H1 (cell line): ENCODE measurements around the gene EPHB3. TPM values are rescaled to one million over a fixed set of nuclear protein-coding genes. Genes with fewer than 3 reads are reported as not detected.
A peak's percentile ranks its signal among the peaks of the same experiment; 100 is the strongest.

Experiments used
- CTCF ChIA-PET: fragments of 300-600 bp; sonication (Branson Sonifier 250); formaldehyde crosslinking; loops from one replicate; lab custom pipeline; 2021; ENCODE audit not compliant: partially characterized antibody; lab: Charles Lee
- POLR2A ChIA-PET: fragments of 300-600 bp; sonication (Branson Sonifier 250); formaldehyde crosslinking; loops from one replicate; lab custom pipeline; 2021; ENCODE audit warnings: inconsistent platforms; ENCODE audit not compliant: partially characterized antibody; lab: Charles Lee
- DNase-seq, 2 experiments: peaks; one replicate each; pipeline versions ENCODE4 v3.0.0 to v3.0.0-alpha.2; 2010 to 2022; ENCODE audit warnings: low spot score in 2 of 2, low read depth in 1 of 2, mixed read lengths in 1 of 2
- FAIRE-seq: peaks from 2 replicates; lab custom pipeline; 2011; peaks lifted over from hg19 to GRCh38; lab: Jason Lieb, UNC
- H2AFZ ChIP-seq: 2 replicates; pipeline ENCODE4 v1.8.1; 2012; ENCODE audit warnings: low read length, inconsistent platforms
- H2AK5ac ChIP-seq: 2 replicates; pipeline ENCODE4 v1.6.1; 2013; ENCODE audit warnings: low read depth, low read length
- H2BK120ac ChIP-seq: replicated peaks from 2 replicates; pipeline ENCODE3; 2013; ENCODE audit warnings: low read depth, low read length, inconsistent platforms
- H2BK12ac ChIP-seq: 2 replicates; pipeline ENCODE4 v1.6.1; 2013; ENCODE audit warnings: low read depth, low read length
- H2BK15ac ChIP-seq: 2 replicates; pipeline ENCODE4 v1.6.1; 2013; ENCODE audit warnings: low read length
- H2BK20ac ChIP-seq: 2 replicates; pipeline ENCODE4 v1.6.1; 2013; ENCODE audit warnings: low read length
- H2BK5ac ChIP-seq: 2 replicates; pipeline ENCODE4 v1.6.1; 2013; ENCODE audit warnings: low read depth, low read length
- H3K14ac ChIP-seq: 2 replicates; pipeline ENCODE4 v1.6.1; 2013; ENCODE audit warnings: inconsistent platforms; ENCODE audit not compliant: insufficient read length
- H3K18ac ChIP-seq: 2 replicates; pipeline ENCODE4 v1.6.1; 2013; ENCODE audit warnings: low read length; ENCODE audit errors: extremely low read depth
- H3K23ac ChIP-seq: 2 replicates; pipeline ENCODE4 v1.6.1; 2013; ENCODE audit warnings: inconsistent platforms; ENCODE audit not compliant: insufficient read length
- H3K23me2 ChIP-seq: 2 replicates; pipeline ENCODE4 v1.6.1; 2013; ENCODE audit warnings: low read depth, low read length
- H3K27ac ChIP-seq: 2 replicates; pipeline ENCODE4 v1.6.1; 2011; ENCODE audit warnings: low read depth, low read length, inconsistent platforms
- H3K27me3 ChIP-seq, 4 experiments: replicated peaks in 1 of 4; 1 replicate in 1 of 4; 2 replicates in 3 of 4; pipeline versions ENCODE4 v1.6.1 to v1.8.1; 2011 to 2013; ENCODE audit warnings: low read length in 3 of 4, mild to moderate bottlenecking in 3 of 4, inconsistent platforms in 2 of 4, mixed read lengths in 2 of 4, moderate library complexity in 1 of 4; ENCODE audit not compliant: control insufficient read depth in 3 of 4, insufficient read depth in 3 of 4; ENCODE audit errors: extremely low read depth in 1 of 4
- H3K36me3 ChIP-seq, 4 experiments: 2 replicates each; pipeline versions ENCODE4 v1.6.1 to v1.8.1; 2011 to 2013; ENCODE audit warnings: mild to moderate bottlenecking in 4 of 4, low read length in 3 of 4, moderate library complexity in 2 of 4, control low read depth in 1 of 4, inconsistent platforms in 1 of 4; ENCODE audit not compliant: insufficient read depth in 4 of 4, control insufficient read depth in 2 of 4
- H3K4ac ChIP-seq: replicated peaks from 2 replicates; pipeline ENCODE3; 2013; ENCODE audit warnings: low read length, low read depth, mixed read lengths, inconsistent platforms; ENCODE audit not compliant: insufficient read length
- H3K4me1 ChIP-seq, 4 experiments: replicated peaks in 1 of 4; 1 replicate in 1 of 4; 2 replicates in 3 of 4; pipeline versions ENCODE4 v1.6.1 to v1.8.1; 2011 to 2013; ENCODE audit warnings: low read length in 3 of 4, inconsistent platforms in 2 of 4, mixed read lengths in 1 of 4; ENCODE audit not compliant: insufficient read depth in 4 of 4, control insufficient read depth in 3 of 4
- H3K4me2 ChIP-seq, 2 experiments: 2 replicates each; pipeline versions ENCODE4 v1.6.1 to v1.8.1; 2011 to 2013; ENCODE audit warnings: low read depth in 2 of 2, low read length in 2 of 2, control low read depth in 1 of 2, inconsistent platforms in 1 of 2, mild to moderate bottlenecking in 1 of 2; ENCODE audit not compliant: insufficient read depth in 1 of 2
- H3K4me3 ChIP-seq, 4 experiments: fragments of 200-600, 300-600 bp in 1 of 4; sonication (generic), shearing (Covaris generic), sonication (Bioruptor Twin) in 1 of 4; 2 replicates each; pipeline versions ENCODE4 v1.5.1 to v1.8.1; 2011 to 2016; ENCODE audit warnings: low read length in 4 of 4, low read depth in 3 of 4, control low read depth in 2 of 4, inconsistent platforms in 2 of 4, mild to moderate bottlenecking in 2 of 4, mixed read lengths in 1 of 4, moderate library complexity in 1 of 4; ENCODE audit not compliant: insufficient read depth in 2 of 4; ENCODE audit errors: extremely low read depth in 1 of 4
- H3K56ac ChIP-seq: replicated peaks from 2 replicates; pipeline ENCODE3; 2013; ENCODE audit warnings: low read depth, mild to moderate bottlenecking, mixed read lengths, low read length, inconsistent platforms; ENCODE audit not compliant: insufficient read length
- H3K79me1 ChIP-seq: 2 replicates; pipeline ENCODE4 v1.6.1; 2013; ENCODE audit warnings: low read depth, low read length, control low read depth
- H3K79me2 ChIP-seq, 2 experiments: 2 replicates each; pipeline versions ENCODE4 v1.6.1 to v1.8.1; 2012 to 2013; ENCODE audit warnings: low read length in 2 of 2, mild to moderate bottlenecking in 2 of 2, inconsistent platforms in 1 of 2; ENCODE audit not compliant: insufficient read depth in 2 of 2, control insufficient read depth in 1 of 2
- H3K9ac ChIP-seq, 4 experiments: replicated peaks in 1 of 4; 1 replicate in 1 of 4; 2 replicates in 3 of 4; pipeline versions ENCODE4 v1.6.1 to v1.8.1; 2011 to 2013; ENCODE audit warnings: low read depth in 3 of 4, low read length in 3 of 4, control low read depth in 2 of 4, mild to moderate bottlenecking in 2 of 4, moderate library complexity in 2 of 4, inconsistent platforms in 1 of 4; ENCODE audit errors: extremely low read depth in 1 of 4
- H3K9me3 ChIP-seq, 2 experiments: 2 replicates each; pipeline versions ENCODE4 v1.6.1 to v1.8.1; 2012 to 2013; ENCODE audit warnings: mild to moderate bottlenecking in 2 of 2, moderate library complexity in 2 of 2, control low read depth in 1 of 2, inconsistent platforms in 1 of 2, low read depth in 1 of 2, low read length in 1 of 2, mixed read lengths in 1 of 2; ENCODE audit not compliant: insufficient read depth in 2 of 2
- H4K20me1 ChIP-seq, 2 experiments: replicated peaks in 1 of 2; 2 replicates each; pipeline versions ENCODE3 to v1.8.1; 2011 to 2013; ENCODE audit warnings: inconsistent platforms in 2 of 2, low read length in 2 of 2, mild to moderate bottlenecking in 1 of 2; ENCODE audit not compliant: insufficient read depth in 2 of 2, control insufficient read depth in 1 of 2
- H4K5ac ChIP-seq: 2 replicates; pipeline ENCODE4 v1.6.1; 2013; ENCODE audit warnings: low read length, low read depth, mixed read lengths, inconsistent platforms; ENCODE audit not compliant: insufficient read length
- H4K8ac ChIP-seq: 2 replicates; pipeline ENCODE4 v1.8.0; 2013; ENCODE audit warnings: mild to moderate bottlenecking, moderate library complexity, low read length, inconsistent platforms; ENCODE audit not compliant: insufficient read depth; ENCODE audit errors: extremely low read depth
- H4K91ac ChIP-seq: replicated peaks from 2 replicates; pipeline ENCODE3; 2013; ENCODE audit warnings: low read length, mixed read lengths, inconsistent platforms; ENCODE audit not compliant: insufficient read length
- ATF2 ChIP-seq: IDR thresholded peaks from 2 replicates; pipeline ENCODE4 v1.6.1; 2012; ENCODE audit warnings: low read length, inconsistent platforms
- GTF2F1 ChIP-seq: IDR thresholded peaks from 2 replicates; pipeline ENCODE4 v1.6.1; 2012; ENCODE audit warnings: low read depth, low read length, improper control_type of control experiment, borderline replicate concordance
- JUND ChIP-seq: IDR thresholded peaks from 2 replicates; pipeline ENCODE4 v1.6.1; 2011; ENCODE audit warnings: mild to moderate bottlenecking, improper control_type of control experiment, low read length
- KDM1A ChIP-seq: fragments of 200-600, 300-600 bp; sonication (generic); IDR thresholded peaks from 2 replicates; pipeline ENCODE4 v1.7.1; 2016; ENCODE audit warnings: mild to moderate bottlenecking, low read length, borderline replicate concordance
- KDM4A ChIP-seq: IDR thresholded peaks from one replicate; pipeline ENCODE4 v1.7.1; 2012; ENCODE audit warnings: low read depth, mild to moderate bottlenecking, moderate library complexity, low read length, inconsistent platforms; ENCODE audit not compliant: severe bottlenecking
- SAP30 ChIP-seq: fragments of 300-600 bp; sonication (generic); IDR thresholded peaks from 2 replicates; pipeline ENCODE4 v1.7.1; 2012; ENCODE audit warnings: low read length, moderate library complexity, mild to moderate bottlenecking, inconsistent platforms; ENCODE audit not compliant: insufficient read depth, insufficient replicate concordance
- SRF ChIP-seq: IDR thresholded peaks from 2 replicates; pipeline ENCODE4 v1.6.1; 2011; ENCODE audit warnings: mild to moderate bottlenecking, low read depth, low read length, moderate library complexity
- TAF7 ChIP-seq: optimal IDR thresholded peaks from 2 replicates; pipeline ENCODE3; 2011; ENCODE audit warnings: low read depth, mild to moderate bottlenecking, inconsistent platforms, low read length, moderate library complexity, borderline replicate concordance
- TCF12 ChIP-seq: IDR thresholded peaks from 2 replicates; pipeline ENCODE4 v1.6.1; 2011; ENCODE audit warnings: low read depth, mild to moderate bottlenecking, low read length
- YY1 ChIP-seq: IDR thresholded peaks from 2 replicates; pipeline ENCODE4 v1.6.1; 2011; ENCODE audit warnings: low read depth, mild to moderate bottlenecking, low read length
- WGBS, 2 experiments: shearing (Covaris generic) in 1 of 2; methylation state at CpG; one replicate each; pipeline versions ENCODE4 v1.1.6 to v1.1.7; 2013 to 2015; ENCODE audit warnings: low lambda C conversion rate in 2 of 2, mixed read lengths in 2 of 2, inconsistent platforms in 1 of 2, low coverage in 1 of 2, missing lambda C conversion rate in 1 of 2; ENCODE audit not compliant: insufficient replicate concordance in 2 of 2, insufficient coverage in 1 of 2, insufficient read length in 1 of 2; ENCODE audit errors: extremely low coverage in 1 of 2, missing lambda C conversion rate in 1 of 2; 5-methylcytosine and 5-hydroxymethylcytosine counted together
- polyA plus RNA-seq, 7 experiments: library from polyadenylated mRNA; depleted of rRNA in 3 of 7; stranded (reverse) in 5 of 7; unstranded in 2 of 7; fragments of >200 nt in 5 of 7; fragments of 200-250 nt in 2 of 7; gene quantifications; 1 replicate in 5 of 7; 2 replicates in 1 of 7; 4 replicates in 1 of 7; pipeline versions ENCODE4 v1.2.1 to v1.2.3, GENCODE V29; 2011 to 2013; ENCODE audit warnings: missing spikeins in 2 of 7, mixed read lengths in 2 of 7
- total RNA-seq: library from RNA; stranded (reverse); fragmentation: NEBNext Ultra II Directional; extraction: Animal tissue kit (Norgen Biotek cat#: 25700); gene quantifications from 2 replicates; pipeline ENCODE4 v1.2.1, GENCODE V29; 2021

The EPHB3 gene
- total and polyA plus RNA-seq, 2 of the 8 experiments (the other 6 are each of a cell fraction or from before 2014, with no cell fraction given), result 0.41 to 0.91 TPM

DNA sequence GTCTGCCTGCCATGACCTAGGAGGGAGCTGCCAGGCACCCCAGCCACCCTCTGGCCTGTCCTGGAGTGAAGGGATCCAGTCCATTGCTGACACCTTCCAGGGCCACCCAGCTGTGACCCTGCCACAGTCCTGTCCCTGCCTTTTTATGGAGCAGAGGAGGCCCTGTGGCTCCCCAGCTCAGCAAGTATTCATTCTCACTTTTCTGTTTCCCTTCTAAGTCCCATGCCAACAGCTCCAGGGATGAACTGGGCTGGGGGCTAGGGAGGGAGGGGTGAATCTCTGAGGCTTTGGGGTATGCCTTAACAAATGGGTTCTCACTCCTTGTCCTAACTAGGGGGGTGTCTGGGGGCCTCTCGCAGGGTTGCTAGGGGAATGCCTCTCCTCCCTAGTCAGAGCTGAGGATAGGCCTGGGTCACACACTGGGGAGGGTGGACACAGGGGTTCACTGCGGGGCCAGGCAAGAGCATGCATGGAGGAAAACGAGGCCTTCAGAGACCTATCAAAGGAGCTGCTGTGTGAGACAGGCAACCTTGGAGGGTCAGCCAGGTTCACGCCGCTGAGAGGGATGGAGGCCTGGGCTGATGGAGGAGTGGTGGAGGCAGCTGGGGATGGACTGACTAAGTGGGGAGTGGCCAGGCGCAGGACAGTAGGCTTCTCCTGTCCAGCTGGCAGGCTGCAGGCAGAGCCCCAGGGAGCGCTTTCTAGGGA lies 31.8 kb downstream of the EPHB3 start:
- no peak overlapping the region for H4K5ac ChIP-seq
- H3K36me3 ChIP-seq, result no peaks in the 10 kb centered on the region
- CTCF ChIA-PET, result interaction anchor here (0.8 to 4.1 kb wide), 14 partner anchors 9 to 185 kb away, joined by 3 to 22 read pairs (median 6); partner anchors contain the start of gene EPHB3
- H2BK5ac ChIP-seq, result no peak overlapping the region
- H3K79me2 ChIP-seq, result no peaks in the 10 kb centered on the region
- H2AFZ ChIP-seq, result no peak overlapping the region
- no peak overlapping the region for H3K4me2 ChIP-seq
- H3K79me1 ChIP-seq, result no peaks in the 10 kb centered on the region
- no peaks in the 10 kb centered on the region for H4K20me1 ChIP-seq
- H4K8ac ChIP-seq, result peak overlapping the region; percentile 48; the same call in 1 of the 2 replicates
- H2BK120ac ChIP-seq, result no peak overlapping the region
- no peak overlapping the region for H3K9ac ChIP-seq
- H3K4me1 ChIP-seq, result peaks cover 4 to 40% (median 13%) of the 10 kb centered on the region in 4 experiments
- no peak overlapping the region; the same call in 1 of the 2 replicates for H2BK12ac ChIP-seq
- H3K23ac ChIP-seq, result no peak overlapping the region
- no peak overlapping the region for H2AK5ac ChIP-seq
- H3K4me3 ChIP-seq, result no peak overlapping the region
- H3K56ac ChIP-seq, result no peak overlapping the region
- H2BK20ac ChIP-seq, result no peak overlapping the region
- H3K9me3 ChIP-seq, result no peaks in the 10 kb centered on the region
- FAIRE-seq (no peak), DNase-seq (no peak)
- 82% methylated on average over 7 of the region's 7 CpGs; no CpG with 5 or more reads in 1 of the 2 experiments for WGBS, 2 experiments
- H4K91ac ChIP-seq, result no peak overlapping the region
- no peak overlapping the region for H3K14ac ChIP-seq
- TF ChIP-seq JUND (no peak), YY1 (no peak), SAP30 (no peak), GTF2F1 (no peak), KDM4A (no peak), KDM1A (no peak), SRF (no peak), TCF12 (no peak), TAF7 (no peak), ATF2 (no peak)
- H3K27me3 ChIP-seq, result peaks cover 0 to 20% (median 19%) of the 10 kb centered on the region in 4 experiments; a peak in 6 of 7 replicates
- no peak overlapping the region for H3K4ac ChIP-seq
- H2BK15ac ChIP-seq, result no peak overlapping the region; the same call in 1 of the 2 replicates
- no peak overlapping the region for H3K27ac ChIP-seq
- H3K18ac ChIP-seq, result no peak overlapping the region
- POLR2A ChIA-PET, result interaction anchor here (0.6 to 3.0 kb wide), 5 partner anchors 9 to 162 kb away, joined by 3 to 19 read pairs (median 5); partner anchors contain the start of gene MAGEF1
- H3K23me2 ChIP-seq, result peaks cover 6% of the 10 kb centered on the region; the same call in 1 of the 2 replicates
